Uterus (tissue), 4 donors: ENCODE results near the gene PRPF18. TPM values are rescaled to one million over a fixed set of nuclear protein-coding genes. Genes with fewer than 3 reads are reported as not detected.
A peak's percentile ranks its signal among the peaks of the same experiment; 100 is the strongest.

Source experiments
- DNase-seq, 2 donors: peaks; one replicate each; pipeline ENCODE4 v3.0.0-alpha.2; 2019 to 2020
- H3K27ac ChIP-seq, 2 donors: fragments of 200-600 bp; sonication (generic); 1 replicate in 1 of 2; 2 replicates in 1 of 2; pipeline ENCODE4 v1.5.1; 2016 to 2018
- H3K27me3 ChIP-seq, 2 donors: fragments of 200-600 bp; sonication (generic); one replicate each; pipeline ENCODE4 v1.5.1; 2018 to 2019; ENCODE audit warnings: control low read depth in 1 of 2
- H3K36me3 ChIP-seq, 2 donors: fragments of 200-600 bp; sonication (generic); one replicate each; pipeline ENCODE4 v1.5.1; 2019; ENCODE audit warnings: control low read depth in 1 of 2
- H3K4me1 ChIP-seq, 2 donors: fragments of 200-600 bp; sonication (generic); one replicate each; pipeline ENCODE4 v1.5.1; 2018 to 2019; ENCODE audit warnings: control low read depth in 1 of 2
- H3K4me3 ChIP-seq, 2 donors: fragments of 200-600 bp; sonication (generic); 1 replicate in 1 of 2; 2 replicates in 1 of 2; pipeline ENCODE4 v1.5.1; 2018 to 2019; ENCODE audit warnings: mild to moderate bottlenecking in 1 of 2
- H3K9me3 ChIP-seq, 2 donors: fragments of 200-600 bp; sonication (generic); one replicate each; pipeline ENCODE4 v1.5.1; 2019; ENCODE audit warnings: control low read depth in 1 of 2
- POLR2A ChIP-seq, 2 donors: fragments of 450-650 bp; IDR thresholded peaks; one replicate each; pipeline ENCODE4 v1.6.1; 2016; ENCODE audit warnings: antibody characterized with exemption in 2 of 2, mild to moderate bottlenecking in 1 of 2, moderate library complexity in 1 of 2
- intact Hi-C: fragments of 100-400 bp; cut with DNase I; formaldehyde crosslinking; loops from one replicate; pipeline ENCODE4 v1.15.1; 2023; ENCODE audit warnings: low total_unique reads
- total RNA-seq, 4 donors: library from RNA; depleted of rRNA in 3 of 4; stranded (reverse); fragments of >200 nt in 3 of 4; gene quantifications; one replicate each; pipeline versions ENCODE4 v1.1.0 to v1.2.4, GENCODE V29; 2014 to 2023
- TF ChIP-seq, protein P1 (sequence below), 4 experiments: fragments of 200-600 bp in 2 of 4; fragments of 450-650 bp in 2 of 4; sonication (generic) in 2 of 4; IDR thresholded peaks; one replicate each; pipeline ENCODE4 v1.5.1; 2016 to 2019; ENCODE audit warnings: antibody characterized with exemption in 4 of 4, mild to moderate bottlenecking in 2 of 4, moderate library complexity in 1 of 4
- donor health status: DM: yes; HTN: yes; CAD: no.

The PRPF18 gene
- total RNA-seq, 4 donors from 2014 or later = 5.6 to 61.4 (median 22.5) TPM

DNA sequence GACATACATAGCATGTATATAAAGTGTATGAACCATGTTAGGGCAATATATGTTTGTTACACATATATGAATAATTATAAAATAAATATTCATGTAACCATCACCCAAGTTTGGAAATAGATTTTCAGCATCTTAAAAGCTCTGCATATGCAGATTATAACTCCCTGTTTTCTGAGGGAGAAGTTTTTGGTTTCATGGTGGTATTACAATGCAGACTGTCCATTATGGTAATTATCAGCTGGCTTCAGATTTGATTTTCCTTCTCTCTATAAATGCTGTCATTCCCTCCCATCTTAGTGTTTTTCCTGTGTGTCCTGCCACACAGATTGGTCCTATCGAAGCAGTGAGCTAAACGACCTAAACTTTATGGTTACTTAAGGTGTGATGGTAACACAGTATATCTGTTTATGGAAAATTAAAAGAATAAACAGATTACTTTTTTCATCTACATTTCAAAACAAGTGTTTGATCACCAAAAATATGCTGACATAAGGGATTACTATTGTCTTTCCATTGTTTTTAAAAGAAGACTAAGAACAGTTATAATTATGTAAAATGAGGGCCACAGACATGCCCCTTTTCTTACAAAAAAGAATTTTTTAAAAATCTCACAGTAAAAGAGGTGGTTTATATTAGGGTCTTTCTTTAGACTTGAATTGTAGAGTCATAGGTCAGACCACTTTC lies 17.7 kb downstream of the PRPF18 start:
- Histone ChIP-seq H3K4me1 (no peaks in the 10 kb centered on the region), H3K27ac (no peak overlapping the region), H3K36me3 (no peaks in the 10 kb centered on the region), H3K27me3 (no peaks in the 10 kb centered on the region), H3K9me3 (no peaks in the 10 kb centered on the region), H3K4me3 (no peak overlapping the region)
- DNase-seq = no peak
- intact Hi-C loops = no loop called here
- TF ChIP-seq POLR2A (IDR thresholded peaks at IDR 0.05) = no peak
- TF ChIP-seq, protein P1, sequence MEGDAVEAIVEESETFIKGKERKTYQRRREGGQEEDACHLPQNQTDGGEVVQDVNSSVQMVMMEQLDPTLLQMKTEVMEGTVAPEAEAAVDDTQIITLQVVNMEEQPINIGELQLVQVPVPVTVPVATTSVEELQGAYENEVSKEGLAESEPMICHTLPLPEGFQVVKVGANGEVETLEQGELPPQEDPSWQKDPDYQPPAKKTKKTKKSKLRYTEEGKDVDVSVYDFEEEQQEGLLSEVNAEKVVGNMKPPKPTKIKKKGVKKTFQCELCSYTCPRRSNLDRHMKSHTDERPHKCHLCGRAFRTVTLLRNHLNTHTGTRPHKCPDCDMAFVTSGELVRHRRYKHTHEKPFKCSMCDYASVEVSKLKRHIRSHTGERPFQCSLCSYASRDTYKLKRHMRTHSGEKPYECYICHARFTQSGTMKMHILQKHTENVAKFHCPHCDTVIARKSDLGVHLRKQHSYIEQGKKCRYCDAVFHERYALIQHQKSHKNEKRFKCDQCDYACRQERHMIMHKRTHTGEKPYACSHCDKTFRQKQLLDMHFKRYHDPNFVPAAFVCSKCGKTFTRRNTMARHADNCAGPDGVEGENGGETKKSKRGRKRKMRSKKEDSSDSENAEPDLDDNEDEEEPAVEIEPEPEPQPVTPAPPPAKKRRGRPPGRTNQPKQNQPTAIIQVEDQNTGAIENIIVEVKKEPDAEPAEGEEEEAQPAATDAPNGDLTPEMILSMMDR (IDR thresholded peaks at IDR 0.05) = no peak

DNA sequence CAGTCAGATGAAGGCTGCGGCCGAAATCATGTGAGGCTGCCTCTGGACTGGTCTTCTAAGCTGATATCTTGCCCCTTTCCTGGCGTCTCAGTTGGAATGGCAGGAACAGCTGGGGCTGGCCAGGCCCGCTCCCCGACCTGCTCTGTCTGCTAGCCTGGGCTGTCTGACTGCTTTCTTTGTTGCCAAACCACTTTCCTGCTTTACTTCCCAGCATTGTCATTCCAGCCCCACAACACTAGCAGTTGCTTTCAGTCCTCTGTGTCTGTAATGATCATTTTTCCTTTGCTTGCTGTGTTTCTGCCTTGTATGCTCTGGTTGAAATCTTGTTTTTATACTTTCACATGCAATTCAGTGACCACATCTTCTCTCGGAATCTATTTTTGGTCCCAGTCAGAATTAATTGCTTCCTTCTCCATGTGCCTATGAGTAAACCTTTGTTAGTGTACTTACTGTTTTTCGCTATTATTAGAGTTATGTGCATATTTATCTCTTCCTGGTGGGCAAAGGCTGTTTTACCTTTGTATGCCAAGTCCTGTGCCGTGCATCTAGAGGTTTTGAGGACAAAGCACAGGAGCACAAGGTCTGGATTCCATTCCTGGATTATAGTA lies 21.6 kb downstream of the PRPF18 start:
- TF ChIP-seq, protein P1 (IDR thresholded peaks at IDR 0.05) = no peak
- TF ChIP-seq POLR2A (IDR thresholded peaks at IDR 0.05) = no peak
- intact Hi-C loops = no loop called here

DNA sequence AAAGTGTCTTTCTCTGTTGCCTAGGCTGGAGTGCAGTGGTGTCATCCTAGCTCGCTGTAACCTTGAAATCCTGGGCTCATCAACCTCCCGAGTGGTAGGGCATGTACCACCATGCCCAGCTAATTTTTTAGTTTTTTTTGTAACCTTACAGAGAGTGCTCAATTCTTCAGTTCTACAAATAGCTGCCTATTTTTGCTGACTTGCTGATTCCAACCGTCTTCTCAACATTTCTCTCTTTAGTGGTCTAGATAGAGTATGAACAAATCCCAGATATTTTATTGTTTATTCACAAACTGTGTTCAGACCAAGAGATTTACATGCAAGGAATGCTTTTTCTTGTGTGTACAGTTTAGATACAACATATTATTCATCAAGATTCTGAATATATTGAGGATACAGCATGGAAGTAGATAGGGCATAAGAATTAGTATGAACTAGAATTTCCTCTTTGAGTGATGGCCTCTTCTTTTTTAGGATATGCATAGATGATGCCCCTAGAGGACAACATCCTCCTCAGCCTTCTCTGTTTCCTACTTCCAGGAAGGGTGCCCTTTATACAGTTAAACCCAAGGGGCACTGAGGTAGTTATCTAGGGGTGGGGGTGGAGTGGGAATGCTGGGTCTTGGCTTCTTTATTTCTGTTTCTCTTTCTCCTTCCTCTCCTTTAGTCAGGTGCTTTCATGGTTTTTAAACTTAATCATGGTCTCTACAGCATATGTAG lies 26.0 kb downstream of the PRPF18 start:
- no peaks in the 10 kb centered on the region for H3K36me3 ChIP-seq
- H3K4me3 ChIP-seq = no peak overlapping the region
- intact Hi-C loops = no loop called here
- H3K9me3 ChIP-seq = no peaks in the 10 kb centered on the region
- no peaks in the 10 kb centered on the region for H3K27me3 ChIP-seq
- TF ChIP-seq, protein P1 (IDR thresholded peaks at IDR 0.05) = no peak
- TF ChIP-seq POLR2A (IDR thresholded peaks at IDR 0.05) = no peak
- DNase-seq = no peak
- no peak overlapping the region for H3K27ac ChIP-seq
- H3K4me1 ChIP-seq = no peaks in the 10 kb centered on the region

More for the DNA sequence above, 21.6 kb downstream of the PRPF18 start:
- Histone ChIP-seq H3K4me3 (no peak overlapping the region), H3K27me3 (no peaks in the 10 kb centered on the region), H3K4me1 (no peaks in the 10 kb centered on the region), H3K36me3 (no peaks in the 10 kb centered on the region), H3K27ac (no peak overlapping the region), H3K9me3 (no peaks in the 10 kb centered on the region)
- no peak for DNase-seq

DNA sequence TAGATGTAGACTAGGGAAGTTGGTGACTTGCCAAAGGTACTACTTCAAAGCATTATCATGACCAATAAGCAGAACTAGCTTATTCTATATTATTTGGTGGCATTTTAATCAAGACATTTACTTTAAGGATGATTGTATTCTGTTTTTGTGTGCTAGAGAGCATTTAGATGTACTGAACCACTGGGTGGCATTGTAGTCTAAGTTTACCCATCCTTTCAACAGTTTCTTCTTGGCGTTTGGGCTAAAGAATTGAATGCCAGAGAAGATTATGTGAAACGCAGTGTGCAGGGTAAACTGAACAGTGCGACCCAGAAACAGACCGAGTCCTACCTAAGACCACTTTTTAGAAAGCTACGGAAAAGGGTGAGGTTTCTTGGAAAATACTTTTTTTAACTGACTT lies 26.8 kb downstream of the PRPF18 start:
- Histone ChIP-seq H3K9me3 (no peaks in the 10 kb centered on the region), H3K36me3 (no peaks in the 10 kb centered on the region), H3K27ac (no peak overlapping the region), H3K27me3 (no peaks in the 10 kb centered on the region), H3K4me3 (no peak overlapping the region), H3K4me1 (no peaks in the 10 kb centered on the region)
- TF ChIP-seq, protein P1 (IDR thresholded peaks at IDR 0.05) = peak; percentile 10 to 39 (median 22)
- TF ChIP-seq POLR2A (IDR thresholded peaks at IDR 0.05) = no peak
- intact Hi-C loops = no loop called here
- DNase-seq = no peak
